HCT116 (cell line): ENCODE measurements around the gene MED13L. TPM values are rescaled to one million over a fixed set of nuclear protein-coding genes. Genes with fewer than 3 reads are reported as not detected.

ENCODE experiments used
- ATAC-seq: fragments of 200-7000 bp; cut with Tn5 transposase; 2 replicates; pipeline ENCODE4 v1.9.1; 2020; ENCODE audit warnings: mild to moderate bottlenecking, moderate library complexity
- BruUV-seq: library from RNA; stranded (reverse); fragments of 400-500 nt; replicated peaks from 2 replicates; lab custom pipeline; 2021; lab: Mats Ljungman, UMichigan
- CTCF ChIA-PET: fragments of 300-600 bp; sonication (Branson Sonifier 250); formaldehyde crosslinking; loops from one replicate; lab custom pipeline; 2021; ENCODE audit warnings: antibody characterized with exemption; lab: Charles Lee
- POLR2A ChIA-PET: fragments of 300-600, 350-600 bp; sonication (Branson Sonifier 250); formaldehyde crosslinking; loops from one replicate; lab custom pipeline; 2021; ENCODE audit warnings: antibody characterized with exemption; lab: Charles Lee
- RAD21 ChIA-PET, 2 experiments: fragments of 300-600 bp; sonication (Branson Sonifier 250); formaldehyde crosslinking; loops; one replicate each; lab custom pipeline; 2023; ENCODE audit warnings: low total read pairs in 2 of 2; ENCODE audit not compliant: uncharacterized antibody in 2 of 2, unreplicated experiment in 2 of 2, low non-redundant PET in 1 of 2; lab: Charles Lee
- DNase-seq: peaks from one replicate; pipeline ENCODE4 v3.0.0-alpha.2; 2010; ENCODE audit warnings: low read depth, low spot score
- H2AFZ ChIP-seq: fragments of 200-600 bp; shearing (Covaris generic), sonication (generic); 2 replicates; pipeline ENCODE4 v1.6.1; 2017; ENCODE audit warnings: low read depth, mixed run types, mixed read lengths, antibody characterized with exemption, low read length; ENCODE audit not compliant: poor library complexity, severe bottlenecking
- H3K27ac ChIP-seq: 2 replicates; pipeline ENCODE4 v1.5.1; 2012; ENCODE audit warnings: low read depth, low read length
- H3K27me3 ChIP-seq: fragments of 200-600 bp; sonication (generic); 2 replicates; pipeline ENCODE4 v1.6.1; 2016; ENCODE audit warnings: mixed run types, low read length, mixed read lengths; ENCODE audit not compliant: insufficient read depth
- H3K36me3 ChIP-seq, 2 experiments: fragments of 200-500 bp in 1 of 2; fragments of 200-600 bp in 1 of 2; sonication (Bioruptor generic) in 1 of 2; sonication (generic) in 1 of 2; 2 replicates each; pipeline versions ENCODE4 v1.5.1 to v1.6.1; 2014 to 2016; ENCODE audit warnings: low read length in 2 of 2, inconsistent platforms in 1 of 2, mixed read lengths in 1 of 2, mixed run types in 1 of 2; ENCODE audit not compliant: insufficient read depth in 2 of 2, control insufficient read depth in 1 of 2
- H3K4me1 ChIP-seq, 2 experiments: fragments of 200-600 bp in 1 of 2; sonication (generic) in 1 of 2; 2 replicates each; pipeline versions ENCODE4 v1.5.1 to v1.6.1; 2012 to 2017; ENCODE audit warnings: low read length in 2 of 2, inconsistent platforms in 1 of 2, mild to moderate bottlenecking in 1 of 2, mixed read lengths in 1 of 2, mixed run types in 1 of 2, moderate library complexity in 1 of 2; ENCODE audit not compliant: insufficient read depth in 2 of 2, control insufficient read depth in 1 of 2
- H3K4me2 ChIP-seq: fragments of 200-600 bp; sonication (generic); 2 replicates; pipeline ENCODE4 v1.6.1; 2017; ENCODE audit warnings: mixed run types, low read length, mixed read lengths
- H3K4me3 ChIP-seq, 2 experiments: fragments of 200-600 bp in 1 of 2; sonication (generic) in 1 of 2; replicated peaks in 1 of 2; 2 replicates each; pipeline ENCODE4 v1.5.1; 2011 to 2016; ENCODE audit warnings: low read length in 2 of 2, control low read depth in 1 of 2, low read depth in 1 of 2, mild to moderate bottlenecking in 1 of 2, mixed read lengths in 1 of 2, mixed run types in 1 of 2
- H3K79me2 ChIP-seq: fragments of 200-600 bp; sonication (generic); 2 replicates; pipeline ENCODE4 v1.6.1; 2017; ENCODE audit warnings: mild to moderate bottlenecking, mixed run types, low read length, moderate library complexity, mixed read lengths; ENCODE audit not compliant: insufficient read depth
- H3K9ac ChIP-seq: fragments of 200-600 bp; sonication (generic); 2 replicates; pipeline ENCODE4 v1.6.1; 2016; ENCODE audit warnings: low read length, mixed read lengths
- H3K9me2 ChIP-seq: fragments of 200-600 bp; sonication (generic), shearing (Covaris generic); 2 replicates; pipeline ENCODE4 v1.6.1; 2017; ENCODE audit warnings: mixed run types, mild to moderate bottlenecking, moderate library complexity; ENCODE audit not compliant: insufficient read depth
- H3K9me3 ChIP-seq, 2 experiments: fragments of 200-500 bp in 1 of 2; fragments of 200-600 bp in 1 of 2; sonication (Bioruptor generic) in 1 of 2; sonication (generic) in 1 of 2; 2 replicates each; pipeline ENCODE4 v1.6.1; 2014 to 2017; ENCODE audit warnings: low read length in 2 of 2, mixed read lengths in 2 of 2, inconsistent platforms in 1 of 2, low read depth in 1 of 2, mild to moderate bottlenecking in 1 of 2, mixed run types in 1 of 2, moderate library complexity in 1 of 2; ENCODE audit not compliant: control insufficient read depth in 1 of 2, insufficient read depth in 1 of 2
- H4K20me1 ChIP-seq: fragments of 200-600 bp; sonication (generic), shearing (Covaris generic); 2 replicates; pipeline ENCODE4 v1.6.1; 2017; ENCODE audit warnings: mixed run types, mild to moderate bottlenecking, moderate library complexity; ENCODE audit not compliant: insufficient read depth
- CEBPB ChIP-seq: IDR thresholded peaks from 2 replicates; pipeline ENCODE4 v1.6.1; 2012; ENCODE audit warnings: low read depth
- EGR1 ChIP-seq: IDR thresholded peaks from 2 replicates; pipeline ENCODE4 v1.6.1; 2012; ENCODE audit warnings: low read depth
- EZH2 ChIP-seq: fragments of 200-600 bp; sonication (generic); IDR thresholded peaks from 2 replicates; pipeline ENCODE4 v1.6.1; 2017; ENCODE audit warnings: antibody characterized with exemption, mixed run types
- POLR2AphosphoS5 ChIP-seq: IDR thresholded peaks from 2 replicates; pipeline ENCODE4 v1.6.1; 2011; ENCODE audit warnings: mild to moderate bottlenecking, low read depth, low read length, moderate library complexity
- SRF ChIP-seq: IDR thresholded peaks from 2 replicates; pipeline ENCODE4 v1.6.1; 2012; ENCODE audit warnings: low read depth
- ZNF274 ChIP-seq: fragments of 200-500 bp; sonication (Bioruptor generic); IDR thresholded peaks from 2 replicates; pipeline ENCODE4 v1.6.1; 2014; ENCODE audit warnings: mild to moderate bottlenecking, low read depth, low read length, inconsistent platforms
- intact Hi-C: fragments of 100-400 bp; cut with micrococcal nuclease; formaldehyde crosslinking; loops from 2 replicates; pipeline ENCODE4 v1.10.0; 2022
- total RNA-seq: library from RNA; stranded (reverse); gene quantifications from one replicate; pipeline ENCODE4 v1.2.1, GENCODE V29; 2021; ENCODE audit not compliant: unreplicated experiment

Gene MED13L
- total RNA-seq, 1 experiment from 2014 or later: 176 TPM

DNA sequence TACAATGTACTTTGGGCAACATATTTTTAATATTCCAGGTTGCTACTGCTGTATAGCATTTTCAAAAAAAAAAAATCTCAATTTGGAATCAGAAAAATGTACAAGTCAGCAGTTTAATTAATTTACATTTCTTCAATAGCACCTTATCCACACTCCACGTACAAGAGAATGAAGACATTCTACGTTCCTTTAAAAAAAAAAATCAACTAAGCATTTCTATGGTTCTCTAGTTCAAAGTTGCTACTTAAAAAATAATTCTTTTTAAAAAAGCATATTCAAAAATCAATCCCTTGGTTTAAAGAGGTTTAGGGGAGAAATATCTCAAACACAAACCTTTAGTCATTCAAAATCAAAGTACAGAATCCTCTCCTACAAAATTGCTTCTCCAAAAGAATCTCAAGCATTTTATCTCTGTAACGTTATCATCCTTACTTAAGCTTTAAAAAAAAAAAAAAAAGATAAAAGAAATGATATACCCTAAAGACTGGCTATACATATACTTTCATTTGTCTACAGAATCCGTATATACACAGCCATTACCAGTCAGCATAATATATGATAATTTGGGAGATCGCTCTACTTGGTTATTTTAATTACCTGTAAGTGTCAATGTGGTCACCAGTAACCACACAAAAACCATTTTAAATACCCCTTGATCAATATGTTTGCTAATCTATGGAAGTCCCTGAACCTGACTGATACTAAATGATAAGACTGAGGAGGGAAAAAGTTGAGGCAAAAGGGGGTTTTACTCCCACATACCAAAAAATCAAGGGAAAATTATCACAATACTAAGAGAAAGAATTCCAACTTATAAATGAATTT, 2.7 kb downstream of the MED13L start:
- Histone ChIP-seq H4K20me1 (peaks cover 31% of the 10 kb centered on the region), H3K4me2 (peak overlapping the region; percentile 83), H3K36me3 (no peaks in the 10 kb centered on the region), H3K4me3 (peak overlapping the region; percentile 63 to 89), H3K27ac (peak overlapping the region; percentile 87; the same call in 1 of the 2 replicates), H3K27me3 (no peaks in the 10 kb centered on the region), H3K9me3 (no peaks in the 10 kb centered on the region), H3K79me2 (peaks cover 72% of the 10 kb centered on the region), H3K4me1 (peaks cover 37 to 61% of the 10 kb centered on the region in 2 experiments), H3K9me2 (no peaks in the 10 kb centered on the region), H3K9ac (peak overlapping the region; percentile 83), H2AFZ (no peak overlapping the region)
- TF ChIP-seq POLR2AphosphoS5 (no peak), CEBPB (no peak), SRF (no peak)
- DNase-seq: no peak
- ChIA-PET POLR2A (no interaction called here), RAD21 (no interaction called here), CTCF (no interaction called here)
- ATAC-seq: no peak
- no TSS peak for BruUV-seq
- intact Hi-C loops: loop anchor here (5.0 to 10.0 kb wide), 3 partner anchors 133 to 420 kb away; no protein-coding TSS in a partner anchor

GRCh38 chr12:116273813-116274550, 3.5 kb downstream of the MED13L start:
- Histone ChIP-seq H3K4me3 (no peak overlapping the region; a peak in 1 of 4 replicates), H3K36me3 (no peaks in the 10 kb centered on the region), H3K9ac (peak overlapping the region; percentile 83), H4K20me1 (peaks cover 35% of the 10 kb centered on the region), H3K4me2 (peak overlapping the region; percentile 83), H3K4me1 (peaks cover 44 to 69% of the 10 kb centered on the region in 2 experiments), H2AFZ (no peak overlapping the region), H3K27me3 (no peaks in the 10 kb centered on the region), H3K27ac (peak overlapping the region; percentile 6; the same call in 1 of the 2 replicates), H3K9me3 (no peaks in the 10 kb centered on the region), H3K79me2 (peaks cover 80% of the 10 kb centered on the region), H3K9me2 (no peaks in the 10 kb centered on the region)
- ChIA-PET CTCF (no interaction called here), RAD21 (no interaction called here), POLR2A (no interaction called here)
- no TSS peak for BruUV-seq
- TF ChIP-seq ZNF274 (no peak), EGR1 (no peak), EZH2 (no peak), CEBPB (0 out of 2 replicates have a peak, but pooled peaks have one; percentile 48)
- ATAC-seq: no peak
- no peak for DNase-seq
- intact Hi-C loops: loop anchor here (10.0 kb wide), 1 partner anchor 421 kb away; no protein-coding TSS in a partner anchor
